Gastrocnemius medialis (tissue), 4 donors: Measurements from ENCODE around the gene BCL2.

Experiments
- CTCF ChIP-seq, 5 experiments: fragments of 450-650 bp in 3 of 5; fragments of 200-600 bp in 2 of 5; sonication (generic) in 2 of 5; IDR thresholded peaks in 4 of 5; conservative IDR thresholded peaks in 1 of 5; 1 replicate in 4 of 5; 2 replicates in 1 of 5; pipeline ENCODE4 v1.5.1; 2016 to 2019; ENCODE audit warnings: antibody characterized with exemption in 5 of 5, mild to moderate bottlenecking in 3 of 5, moderate library complexity in 3 of 5
- POLR2A ChIP-seq, 2 donors: fragments of 450-650 bp; IDR thresholded peaks; one replicate each; pipeline ENCODE4 v1.6.1; 2017; ENCODE audit warnings: antibody characterized with exemption in 2 of 2, mild to moderate bottlenecking in 2 of 2, moderate library complexity in 2 of 2

GRCh38 chr18:63234841-63235240, 84.7 kb downstream of the BCL2 start:
- TF ChIP-seq POLR2A (IDR thresholded peaks at IDR 0.05) (no peak), CTCF (IDR thresholded peaks at IDR 0.05 in 4 of 5, conservative IDR thresholded peaks at IDR 0.05 in 1 of 5) (no peak)
